22Rv1 (cell line): ENCODE measurements around the gene LZIC.
A peak's percentile ranks its signal among the peaks of the same experiment; 100 is the strongest.
"Not testable (repeated sequence)": the region's sequence is repeated elsewhere in the genome, so short reads cannot be mapped to it uniquely, and the experiment has no call there.

Experiments
- H3K27ac ChIP-seq: fragments of 450-650 bp; 2 replicates; pipeline ENCODE4 v1.5.1; 2017
- ZFX ChIP-seq: fragments of 450-650 bp; IDR thresholded peaks from 2 replicates; pipeline ENCODE4 v1.6.1; 2017; ENCODE audit warnings: antibody characterized with exemption, borderline replicate concordance
- TF ChIP-seq, protein P1 (sequence below): fragments of 450-650 bp; IDR thresholded peaks from 2 replicates; pipeline ENCODE4 v1.5.1; 2017; ENCODE audit warnings: mild to moderate bottlenecking

Gene LZIC

DNA sequence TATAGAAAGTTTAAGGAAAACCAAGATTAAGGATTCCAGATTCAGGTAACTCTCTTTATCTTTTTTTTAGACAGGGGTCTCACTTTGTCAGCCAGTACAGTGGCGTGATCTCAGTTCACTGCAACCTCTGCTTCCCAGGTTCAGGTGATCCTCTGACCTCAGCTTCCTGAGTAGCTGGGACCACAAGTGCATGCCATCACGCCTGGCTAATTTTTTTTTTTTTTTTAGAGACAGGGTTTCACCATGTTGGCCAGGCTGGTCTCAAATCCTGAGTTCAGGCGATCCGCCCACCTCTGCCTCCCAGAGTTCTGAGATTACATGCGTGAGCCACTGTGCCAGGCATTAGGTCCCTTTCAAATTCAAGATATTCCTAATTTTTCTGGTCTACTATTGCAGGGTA lies 15.9 kb downstream of the LZIC start:
- no peak overlapping the region for H3K27ac ChIP-seq
- no peak for TF ChIP-seq ZFX
- TF ChIP-seq, protein P1, sequence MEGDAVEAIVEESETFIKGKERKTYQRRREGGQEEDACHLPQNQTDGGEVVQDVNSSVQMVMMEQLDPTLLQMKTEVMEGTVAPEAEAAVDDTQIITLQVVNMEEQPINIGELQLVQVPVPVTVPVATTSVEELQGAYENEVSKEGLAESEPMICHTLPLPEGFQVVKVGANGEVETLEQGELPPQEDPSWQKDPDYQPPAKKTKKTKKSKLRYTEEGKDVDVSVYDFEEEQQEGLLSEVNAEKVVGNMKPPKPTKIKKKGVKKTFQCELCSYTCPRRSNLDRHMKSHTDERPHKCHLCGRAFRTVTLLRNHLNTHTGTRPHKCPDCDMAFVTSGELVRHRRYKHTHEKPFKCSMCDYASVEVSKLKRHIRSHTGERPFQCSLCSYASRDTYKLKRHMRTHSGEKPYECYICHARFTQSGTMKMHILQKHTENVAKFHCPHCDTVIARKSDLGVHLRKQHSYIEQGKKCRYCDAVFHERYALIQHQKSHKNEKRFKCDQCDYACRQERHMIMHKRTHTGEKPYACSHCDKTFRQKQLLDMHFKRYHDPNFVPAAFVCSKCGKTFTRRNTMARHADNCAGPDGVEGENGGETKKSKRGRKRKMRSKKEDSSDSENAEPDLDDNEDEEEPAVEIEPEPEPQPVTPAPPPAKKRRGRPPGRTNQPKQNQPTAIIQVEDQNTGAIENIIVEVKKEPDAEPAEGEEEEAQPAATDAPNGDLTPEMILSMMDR: no peak

- TF ChIP-seq, protein P1: no peak
- no peak for TF ChIP-seq ZFX
- H3K27ac ChIP-seq: no peak overlapping the region
These were observed 20.8 kb downstream of the LZIC start for GRCh38 chr1:9922342-9922741.

DNA sequence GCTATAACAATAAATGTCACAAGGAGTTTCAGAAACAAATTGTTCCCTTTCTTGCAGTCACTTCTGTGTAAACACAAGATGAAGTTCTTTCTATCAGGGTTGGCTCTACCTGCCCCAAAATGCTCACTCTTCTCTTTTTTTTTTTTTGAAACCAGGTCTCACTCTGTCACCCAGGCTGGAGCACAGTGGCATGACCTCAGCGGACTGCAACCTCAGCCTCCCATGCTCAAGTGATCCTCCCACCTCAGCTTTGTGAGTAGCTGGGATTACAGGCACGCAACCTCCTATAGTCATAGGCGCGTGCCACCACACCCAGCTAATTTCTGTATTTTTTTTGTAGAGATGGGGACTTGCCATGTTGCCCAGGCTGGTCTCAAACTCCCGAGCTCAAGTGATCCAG lies 22.6 kb downstream of the LZIC start:
- no peak overlapping the region for H3K27ac ChIP-seq
- TF ChIP-seq, protein P1: no peak
- no peak for TF ChIP-seq ZFX

GRCh38 chr1:9917901-9918300 lies 25.3 kb downstream of the LZIC start:
- TF ChIP-seq, protein P1: no peak
- TF ChIP-seq ZFX: no peak
- H3K27ac ChIP-seq: no peak overlapping the region

GRCh38 chr1:9917495-9917894 lies 25.7 kb downstream of the LZIC start:
- H3K27ac ChIP-seq: not testable (repeated sequence)

- H3K27ac ChIP-seq: no peak overlapping the region
- no peak for TF ChIP-seq ZFX
- TF ChIP-seq, protein P1: no peak
These were observed 26.7 kb downstream of the LZIC start for GRCh38 chr1:9916452-9916851.

GRCh38 chr1:9914610-9914937 lies 28.6 kb downstream of the LZIC start:
- no peak overlapping the region for H3K27ac ChIP-seq
- TF ChIP-seq, protein P1: no peak
- no peak for TF ChIP-seq ZFX

DNA sequence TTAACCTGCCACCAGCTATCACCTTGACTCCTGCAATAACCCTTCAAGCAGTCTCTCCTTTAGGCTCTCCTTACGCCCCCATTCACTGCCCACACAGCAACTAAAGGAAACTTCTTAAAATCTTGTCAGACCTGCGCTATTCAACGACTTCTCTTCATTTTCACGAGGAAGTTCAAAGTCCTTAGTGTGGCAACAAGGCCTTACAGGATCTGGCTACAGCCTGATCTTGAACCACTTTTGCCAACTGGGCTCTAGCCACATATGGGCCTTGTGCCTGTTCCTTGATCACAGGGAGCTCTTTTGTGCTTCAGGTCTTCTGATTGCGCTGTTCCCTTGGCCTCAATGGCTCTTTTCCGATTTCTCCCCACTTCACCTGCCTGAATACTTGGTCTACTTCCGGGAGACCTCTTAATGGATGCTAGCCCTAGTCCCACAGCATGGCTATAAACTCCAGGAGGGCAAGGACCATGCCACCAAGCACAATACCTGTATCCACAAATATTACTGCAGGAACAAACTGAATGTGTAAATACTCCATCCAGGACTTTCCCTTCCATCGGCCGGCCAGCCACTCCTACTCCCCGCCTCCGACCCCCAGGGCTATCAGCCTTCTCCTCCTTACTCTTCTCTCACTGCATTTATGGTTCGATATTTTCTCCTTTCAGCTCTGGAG lies 30.8 kb downstream of the LZIC start:
- TF ChIP-seq, protein P1: no peak
- TF ChIP-seq ZFX: no peak

More for the DNA sequence above, 30.8 kb downstream of the LZIC start:
- peak overlapping the region; percentile 88 for H3K27ac ChIP-seq
